ENCODE results near the gene LSM4.

The LSM4 gene

DNA sequence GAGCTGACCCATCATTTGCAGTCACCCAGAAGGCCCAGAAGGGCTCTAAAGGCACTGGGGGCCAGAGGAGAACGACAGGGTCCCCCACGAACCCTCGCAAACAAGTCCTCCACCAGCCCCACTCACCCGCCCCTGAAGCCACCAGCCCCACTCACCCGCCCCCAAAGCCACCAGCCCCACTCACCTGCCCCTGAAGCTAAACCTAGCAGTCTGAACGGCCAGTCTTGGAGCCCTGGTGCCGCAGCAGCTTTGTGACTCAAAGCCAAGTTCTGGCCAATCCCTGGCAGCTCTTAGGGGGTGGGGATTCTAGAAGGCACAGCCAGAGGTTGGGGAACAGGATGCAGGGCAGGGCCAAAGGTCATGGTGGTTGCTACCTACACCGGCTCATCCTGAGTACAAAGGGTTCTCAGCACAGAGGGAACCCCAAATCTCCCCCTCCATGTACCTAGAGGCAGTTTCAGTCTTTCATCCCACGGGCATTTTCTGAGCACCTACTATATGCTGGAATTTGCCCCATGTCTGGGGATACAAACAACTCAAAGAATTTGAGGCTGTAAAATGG, 48.6 kb downstream of the LSM4 start, which contains the start of gene IQCN:
TSS of gene IQCN (minus strand) at position 234 of the 562 bp plus-strand sequence. CDS start 4,974 bp downstream, outside the sequence.
- DNase-seq = peak; percentile 69

DNA sequence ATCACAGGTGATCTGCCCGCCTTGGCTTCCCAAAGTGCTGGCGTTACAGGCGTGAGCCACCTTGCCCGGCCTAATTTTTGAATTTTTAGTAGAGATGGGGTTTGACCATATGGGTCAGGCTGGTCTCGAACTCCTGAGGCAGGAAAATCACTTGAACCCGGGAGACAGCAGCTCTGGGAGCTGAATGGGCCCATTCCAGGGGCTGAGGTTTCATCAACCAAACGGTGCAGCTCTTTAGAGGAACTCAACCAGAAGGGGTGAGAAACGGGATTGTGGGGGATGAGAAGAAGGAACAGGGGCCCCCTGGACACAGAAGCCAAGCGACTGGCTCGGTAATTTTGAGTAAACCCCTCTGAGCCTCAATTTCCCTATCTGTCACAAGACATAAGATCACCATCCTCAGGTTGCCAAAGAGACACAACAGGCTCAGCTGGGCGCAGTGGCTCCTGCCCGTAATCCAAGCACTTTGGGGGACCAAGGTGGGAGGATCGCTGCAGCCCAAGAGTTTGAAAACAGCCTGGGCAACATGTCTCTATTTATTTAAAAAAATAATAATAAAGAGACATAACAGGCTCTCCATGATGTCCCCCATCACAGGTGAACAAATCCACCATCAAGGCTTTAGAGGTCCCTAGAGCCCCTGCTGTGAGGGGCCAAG, 49.2 kb downstream of the LSM4 start:
- DNase-seq = no peak

DNA sequence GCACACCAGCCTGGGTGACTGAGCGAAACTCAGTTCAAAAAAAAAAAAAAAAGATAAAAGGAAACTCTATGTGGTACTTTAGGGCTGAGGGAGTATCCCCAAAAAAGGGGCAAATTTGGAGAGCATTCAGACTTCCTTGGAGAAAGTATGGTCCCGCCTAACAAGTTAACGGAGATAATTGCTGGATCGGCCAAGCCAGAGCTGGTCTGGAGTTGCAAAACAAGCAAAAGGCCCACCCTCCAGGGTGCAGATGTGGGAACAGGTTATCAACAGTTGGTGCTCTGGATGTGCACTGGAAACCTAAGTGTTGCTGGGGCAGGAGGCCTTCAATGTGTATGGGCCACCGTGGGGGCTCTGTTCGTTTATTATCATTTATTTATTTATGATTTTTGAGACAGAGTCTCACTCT, 51.4 kb downstream of the LSM4 start:
- no peak for DNase-seq

DNA sequence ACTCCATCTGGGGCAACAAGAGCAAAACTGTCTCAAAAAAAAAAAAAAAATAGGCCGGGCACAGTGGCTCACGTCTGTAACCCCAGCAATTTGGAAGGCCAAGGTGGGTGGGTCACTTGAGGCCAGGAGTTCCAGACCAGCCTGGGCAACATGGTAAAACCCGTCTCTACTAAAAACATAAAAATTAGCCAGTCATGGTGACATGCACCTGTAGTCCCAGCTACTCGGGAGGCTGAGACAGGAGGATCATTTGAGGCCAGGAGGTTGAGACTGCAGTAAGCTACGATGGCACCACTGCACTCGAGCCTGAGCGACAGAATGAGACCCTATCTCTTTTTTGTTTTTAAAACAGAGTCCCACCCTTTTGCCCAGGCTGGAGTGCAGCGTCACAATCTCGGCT, 52.5 kb downstream of the LSM4 start:
- no peak for DNase-seq

DNA sequence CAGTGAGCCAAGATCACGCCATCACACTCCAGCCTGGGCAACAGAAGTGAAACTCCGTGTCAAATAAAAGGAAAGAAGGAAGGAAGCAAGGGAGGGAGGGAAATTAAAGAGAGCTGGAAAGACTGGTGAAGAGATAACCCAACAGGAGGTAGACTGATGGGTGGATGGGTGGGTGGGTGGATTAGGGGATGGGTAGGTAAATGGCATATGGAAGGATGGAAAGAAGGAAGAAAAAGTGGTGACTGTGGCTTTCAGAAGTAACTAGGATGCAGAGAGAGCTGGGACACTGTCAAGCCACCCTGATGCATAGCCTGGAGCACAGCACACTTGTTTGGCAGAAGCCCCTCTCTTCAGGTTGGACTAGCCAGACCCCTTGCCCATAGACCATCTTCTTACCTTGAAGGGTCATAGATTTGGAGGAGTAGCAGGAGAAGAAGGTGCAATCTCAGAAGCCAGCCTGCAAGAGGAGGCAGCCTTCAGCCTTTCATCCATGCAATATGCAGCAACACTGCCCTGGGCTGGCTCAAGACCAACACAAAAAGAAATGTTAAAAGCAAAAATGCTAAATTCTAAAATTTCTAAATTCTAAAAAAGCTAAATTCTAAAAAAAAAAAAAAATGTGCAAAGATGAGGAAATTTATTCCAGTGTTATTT, 53.7 kb downstream of the LSM4 start:
- no peak for DNase-seq

DNA sequence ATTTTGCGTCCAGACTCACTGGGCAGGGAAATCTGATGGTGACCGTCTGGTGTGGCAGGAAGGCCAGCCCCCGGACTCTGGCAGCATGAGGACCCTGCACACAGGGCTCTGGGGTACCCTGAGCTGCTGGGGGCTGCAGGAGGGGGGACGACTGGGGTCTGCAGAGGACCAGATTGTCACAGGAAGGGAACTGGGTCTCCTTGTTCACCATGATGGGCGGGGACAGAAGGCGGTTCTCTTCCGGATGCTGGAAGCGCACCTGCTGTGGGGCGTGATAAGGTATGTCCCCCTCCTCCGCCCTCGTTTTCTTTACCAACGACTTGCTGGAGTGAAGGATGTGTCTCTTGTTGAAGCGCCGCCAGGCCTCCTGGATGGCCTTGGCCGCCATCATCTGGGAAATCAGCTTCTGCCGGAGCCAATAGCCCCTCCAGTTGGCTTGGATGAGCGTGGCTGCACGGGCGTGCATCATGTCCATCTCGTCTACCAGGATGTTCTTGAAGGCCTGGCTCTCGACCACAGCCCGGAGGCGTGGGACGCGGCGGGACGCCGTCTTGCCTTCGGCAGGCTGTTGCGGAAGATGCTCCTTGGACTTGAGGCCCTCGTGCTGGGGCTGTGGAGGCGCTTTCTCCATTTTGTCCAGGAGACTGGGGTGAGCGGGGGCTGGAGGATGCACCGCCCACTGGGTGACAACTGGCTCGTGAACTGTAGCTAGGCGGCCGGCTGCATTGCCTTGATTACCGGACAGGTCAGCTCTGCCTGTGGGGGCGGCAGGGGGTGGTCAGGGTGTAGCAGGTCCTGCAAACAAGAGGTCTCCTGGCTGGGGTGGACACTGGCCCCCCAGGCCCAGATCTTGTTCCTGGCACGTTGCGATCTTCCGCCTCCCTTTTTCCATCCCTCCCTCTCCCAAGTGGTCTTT, 55.8 kb downstream of the LSM4 start:
- DNase-seq = no peak

DNA sequence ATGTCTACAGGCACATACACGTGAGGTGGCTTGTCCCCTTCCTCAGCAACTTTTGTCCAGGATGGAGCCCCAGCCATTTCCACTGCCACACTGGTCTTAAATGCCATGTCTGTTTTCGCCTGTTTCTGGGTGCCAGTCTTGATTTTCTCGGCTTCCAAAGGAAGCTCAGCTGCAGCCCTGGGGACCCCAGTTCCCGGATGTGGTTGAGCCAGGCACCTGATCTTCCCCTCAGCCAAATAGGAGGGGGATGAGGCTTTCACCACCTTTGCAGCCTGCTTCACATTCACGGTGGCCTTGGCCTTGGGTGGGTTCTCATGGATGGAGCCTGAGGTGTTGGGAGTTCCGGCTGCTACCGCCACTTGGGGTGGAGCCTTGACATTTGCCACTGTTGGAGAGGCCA, 57.3 kb downstream of the LSM4 start:
- DNase-seq = no peak

DNA sequence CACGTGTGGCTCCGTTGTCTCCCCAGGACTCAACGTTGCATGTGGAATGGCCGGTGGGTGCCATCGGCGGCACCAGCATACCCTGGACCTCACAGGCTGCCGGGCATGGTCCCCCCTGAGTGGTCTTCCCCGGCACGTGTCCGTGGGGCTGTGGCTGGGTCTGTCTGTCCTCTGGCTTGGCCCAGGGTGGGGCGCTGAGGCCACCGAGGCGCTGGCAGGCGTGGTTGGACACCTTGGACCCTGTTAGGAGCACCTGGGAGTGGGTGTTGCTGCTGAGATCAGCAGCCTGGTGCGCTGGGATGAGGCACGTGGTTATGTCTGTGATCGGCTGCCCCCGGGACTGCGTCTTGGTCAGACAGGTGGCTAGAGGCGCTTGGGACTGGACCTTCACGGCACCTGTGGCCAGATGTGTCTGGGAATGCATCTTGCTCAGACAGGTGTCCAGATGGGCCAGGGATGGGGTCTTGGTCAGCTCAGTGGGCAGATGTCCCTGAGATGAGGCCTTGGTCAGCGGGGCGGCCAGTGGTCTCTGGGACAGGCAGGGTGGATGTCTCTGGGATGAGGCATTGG, 57.8 kb downstream of the LSM4 start:
- DNase-seq = no peak

DNA sequence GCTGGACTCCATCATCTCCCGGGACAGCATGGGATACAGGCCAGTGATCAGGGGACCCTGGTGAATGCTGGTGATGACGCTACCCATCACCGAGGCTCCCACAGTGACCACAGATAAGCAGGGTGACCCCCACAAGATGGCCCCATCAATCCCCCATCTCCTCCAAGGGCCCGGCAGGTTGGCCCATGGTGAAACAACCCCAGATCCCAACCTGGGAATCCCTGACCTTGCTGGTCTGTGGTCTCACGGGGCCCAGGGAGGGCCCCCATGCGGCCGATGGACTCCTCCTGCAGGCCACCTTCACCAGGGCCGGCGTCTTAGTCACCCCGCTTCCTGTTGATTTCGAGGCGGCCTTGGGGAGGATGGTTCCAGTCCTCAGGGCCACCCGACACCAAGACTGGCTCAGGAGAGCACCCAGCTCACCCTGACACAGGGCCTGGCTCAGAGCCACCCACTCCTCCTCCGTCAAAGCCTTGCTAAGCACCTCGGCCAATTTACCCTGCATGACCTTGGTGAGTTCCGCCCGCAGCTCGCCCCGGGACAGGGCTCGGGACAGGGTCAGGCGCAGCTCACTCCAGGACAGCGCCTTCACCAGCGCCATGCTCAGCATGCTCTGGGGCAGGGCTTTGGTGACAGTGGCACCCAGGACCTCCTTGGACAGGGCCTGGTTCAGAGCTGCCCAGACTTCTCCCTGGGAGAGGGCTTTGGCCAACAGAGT, 58.6 kb downstream of the LSM4 start:
- no peak for DNase-seq

DNA sequence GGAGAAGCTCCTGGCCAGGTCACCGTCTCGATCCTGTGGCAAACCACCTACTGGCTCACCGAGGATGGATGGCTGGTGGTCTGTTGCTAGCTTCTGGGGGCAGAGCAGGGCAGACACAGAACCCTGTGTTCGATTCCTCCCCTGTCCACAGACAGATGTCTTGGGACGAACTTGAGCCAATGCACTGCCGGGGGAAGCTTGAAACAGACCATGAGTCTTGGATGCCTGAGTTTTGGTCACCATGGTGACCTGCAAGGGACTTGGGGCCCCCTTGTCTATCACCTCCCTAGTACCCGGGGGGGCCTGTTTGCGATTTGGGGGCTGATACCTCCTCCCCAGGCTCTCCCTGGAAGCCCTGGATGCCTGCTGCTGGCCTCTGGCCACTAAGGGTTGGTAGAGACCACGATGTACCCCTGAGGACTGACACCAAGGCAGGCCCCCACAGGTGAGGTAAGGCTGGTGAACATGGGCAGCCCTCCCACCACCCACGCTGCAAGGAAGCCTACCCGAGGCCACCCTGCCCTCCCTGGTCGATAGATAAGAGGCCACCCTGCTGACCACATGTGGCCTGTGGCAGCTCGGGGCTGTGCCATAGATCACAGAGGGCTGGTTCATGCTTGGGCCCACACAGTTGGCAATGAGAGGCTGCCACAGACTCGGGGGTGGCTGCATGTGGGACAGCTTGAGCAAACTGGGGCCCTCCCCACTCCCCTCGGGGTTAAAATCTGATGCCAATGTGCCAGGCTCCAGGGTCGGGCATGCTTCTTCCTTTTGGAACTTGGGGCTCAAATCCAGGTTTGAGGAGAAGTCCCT, 59.3 kb downstream of the LSM4 start:
- DNase-seq = no peak

DNA sequence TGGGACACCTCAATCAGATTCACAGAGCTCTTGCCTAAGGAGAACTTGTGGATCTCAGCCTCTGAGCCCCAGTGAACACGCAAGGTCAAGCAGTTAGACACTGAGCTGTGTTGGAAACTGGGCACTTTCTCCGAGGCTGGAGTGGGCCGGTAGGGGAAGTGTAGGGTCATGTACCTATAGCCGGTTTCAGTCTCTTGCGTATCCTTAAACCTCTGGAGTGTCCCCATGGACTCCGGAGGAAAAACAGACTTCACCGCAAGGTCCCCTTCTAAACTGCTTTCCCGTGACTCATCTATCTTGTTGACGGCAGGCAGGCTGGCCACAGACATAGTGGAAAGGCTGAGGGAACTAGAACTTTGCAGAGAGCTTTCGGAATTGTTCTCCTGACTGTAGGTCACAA, 60.0 kb downstream of the LSM4 start:
- DNase-seq = no peak

DNA sequence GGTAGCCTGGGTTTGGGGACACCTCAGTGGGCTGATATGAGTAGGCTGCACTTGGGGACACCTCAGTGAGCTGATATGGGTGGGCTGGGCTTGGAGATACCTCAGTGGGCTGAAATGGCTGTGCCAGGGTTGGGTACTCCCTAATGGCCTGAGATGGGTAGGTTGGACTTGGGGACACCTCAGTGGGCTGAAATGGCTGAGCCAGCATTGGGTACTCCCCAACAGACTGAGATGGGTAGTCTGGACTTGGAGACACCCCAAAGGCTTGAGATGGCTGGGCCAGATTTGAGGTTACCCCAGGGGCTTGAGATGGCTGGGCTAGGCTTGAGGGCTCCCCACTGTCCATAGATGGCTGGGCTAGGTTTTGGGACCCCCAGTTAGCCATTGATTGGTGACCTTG, 60.7 kb downstream of the LSM4 start:
- DNase-seq = no peak

DNA sequence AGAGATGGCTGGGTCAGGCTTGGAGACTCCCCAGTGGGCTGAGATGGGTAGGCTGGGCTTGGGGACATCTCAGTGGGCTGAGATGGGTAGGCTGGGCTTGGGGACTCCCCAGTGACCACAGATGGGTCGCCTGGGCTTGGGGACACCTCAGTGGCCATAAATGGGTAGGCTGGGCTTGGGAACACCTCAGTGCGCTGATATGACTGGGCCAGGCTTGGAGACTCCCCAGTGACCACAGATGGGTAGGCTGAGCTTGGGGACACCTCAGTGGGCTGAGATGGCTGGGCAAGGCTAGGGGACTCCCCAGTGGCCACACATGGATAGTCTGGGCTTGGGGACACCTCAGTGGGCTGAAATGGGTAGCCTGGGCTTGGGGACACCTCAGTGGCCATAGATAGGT, 61.4 kb downstream of the LSM4 start:
- no peak for DNase-seq

DNA sequence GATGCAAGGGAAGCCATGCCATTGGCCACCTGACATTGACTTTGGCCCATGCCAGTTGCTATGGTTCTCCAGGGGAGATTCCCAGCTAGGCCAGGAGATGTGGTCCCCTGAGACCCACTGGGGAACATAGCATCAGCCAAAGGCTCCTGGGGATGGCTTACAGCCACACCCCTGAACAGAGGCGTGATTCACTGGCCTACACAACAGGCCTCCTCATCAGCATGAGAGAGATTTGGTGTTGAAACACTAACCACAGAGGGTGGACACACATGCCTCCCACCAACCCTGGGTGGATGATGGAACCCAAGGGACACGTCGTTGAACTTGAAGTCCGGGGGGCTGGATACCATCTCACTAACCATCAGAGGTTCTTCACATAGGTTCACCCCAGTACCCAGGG, 63.0 kb downstream of the LSM4 start:
- DNase-seq = no peak

DNA sequence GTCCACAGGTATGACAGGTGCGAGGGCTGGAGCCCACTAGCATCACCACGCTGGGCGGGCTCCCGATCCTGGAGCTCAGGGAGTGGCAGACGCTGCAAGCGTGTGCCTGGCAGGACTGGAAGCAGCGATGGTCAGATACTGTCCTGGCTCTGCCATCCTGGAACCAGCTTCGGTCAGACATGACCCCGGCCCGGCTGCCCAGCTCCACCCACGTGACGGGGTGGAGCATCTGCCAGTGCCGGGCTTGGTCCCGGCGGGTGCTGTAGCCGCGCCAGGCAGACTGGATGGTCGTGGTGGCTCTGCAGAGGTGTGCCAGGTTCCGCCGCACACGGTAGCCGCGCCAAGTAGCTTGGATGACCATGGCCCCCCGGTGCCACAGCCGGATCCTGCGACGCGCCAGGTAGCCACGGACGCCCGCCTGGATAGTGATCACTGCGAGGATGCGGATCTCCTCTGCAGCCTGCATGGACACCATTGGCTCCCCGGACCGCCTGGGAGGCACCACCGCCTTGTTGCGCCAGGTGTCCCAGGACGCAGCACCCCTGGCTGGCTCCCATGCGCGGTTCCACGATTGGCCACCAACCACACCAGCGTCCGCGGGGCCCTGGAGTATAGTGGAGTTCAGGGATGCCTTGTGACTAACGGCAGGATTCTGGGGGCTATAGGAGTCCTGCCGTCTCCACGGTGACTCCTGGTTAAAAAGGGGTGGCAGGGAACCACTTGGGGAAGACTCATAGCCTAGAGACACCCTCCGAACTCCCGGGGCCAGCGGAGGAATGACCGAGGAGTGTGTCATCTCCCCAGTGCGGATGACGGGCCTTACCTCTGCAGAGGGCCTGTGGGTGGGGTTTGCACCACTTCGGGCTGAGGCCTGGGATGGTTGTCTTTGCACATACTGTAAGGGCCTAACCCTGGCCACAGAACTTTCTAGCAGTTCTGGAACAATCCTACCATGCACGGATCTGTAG, 65.1 kb downstream of the LSM4 start:
- no peak for DNase-seq
